ENCODE results near the gene ARID1B.

ARID1B gene

GRCh38 chr6:157224951-157225574, 447.9 kb downstream of the ARID1B start:
- DNase-seq = no peak
- in situ Hi-C loops (cut with MboI; ENCODE audit: low pct_unique_long_range_greater_than_20kb, low sequenced_read_pairs) = no loop called here

GRCh38 chr6:157225575-157225995, 448.4 kb downstream of the ARID1B start:
- no peak for DNase-seq
- in situ Hi-C loops (cut with MboI; ENCODE audit: low pct_unique_long_range_greater_than_20kb, low sequenced_read_pairs) = no loop called here

- in situ Hi-C loops (cut with MboI; ENCODE audit: low pct_unique_long_range_greater_than_20kb, low sequenced_read_pairs) = no loop called here
- DNase-seq = no peak
Measured at GRCh38 chr6:157226026-157226625, 448.9 kb downstream of the ARID1B start.

- DNase-seq = no peak
- in situ Hi-C loops (cut with MboI; ENCODE audit: low pct_unique_long_range_greater_than_20kb, low sequenced_read_pairs) = no loop called here
Measured at GRCh38 chr6:157226761-157227160, 449.6 kb downstream of the ARID1B start.

- in situ Hi-C loops (cut with MboI; ENCODE audit: low pct_unique_long_range_greater_than_20kb, low sequenced_read_pairs) = no loop called here
- peak; percentile 30 for DNase-seq
Measured at GRCh38 chr6:157227202-157228166, 450.3 kb downstream of the ARID1B start.

GRCh38 chr6:157228426-157229131, 451.4 kb downstream of the ARID1B start:
- DNase-seq = no peak

GRCh38 chr6:157229132-157229618, 452.0 kb downstream of the ARID1B start:
- no peak for DNase-seq
- in situ Hi-C loops (cut with MboI; ENCODE audit: low pct_unique_long_range_greater_than_20kb, low sequenced_read_pairs) = no loop called here

More at GRCh38 chr6:157228426-157229131, 451.4 kb downstream of the ARID1B start:
- in situ Hi-C loops (cut with MboI; ENCODE audit: low pct_unique_long_range_greater_than_20kb, low sequenced_read_pairs) = no loop called here

- in situ Hi-C loops (cut with MboI; ENCODE audit: low pct_unique_long_range_greater_than_20kb, low sequenced_read_pairs) = no loop called here
- no peak for DNase-seq
Measured at GRCh38 chr6:157229713-157230112, 452.5 kb downstream of the ARID1B start.

- in situ Hi-C loops (cut with MboI; ENCODE audit: low pct_unique_long_range_greater_than_20kb, low sequenced_read_pairs) = no loop called here
- DNase-seq = no peak
Measured at GRCh38 chr6:157230910-157231309, 453.7 kb downstream of the ARID1B start.

- in situ Hi-C loops (cut with MboI; ENCODE audit: low pct_unique_long_range_greater_than_20kb, low sequenced_read_pairs) = no loop called here
- no peak for DNase-seq
Measured at GRCh38 chr6:157232161-157232895, 455.1 kb downstream of the ARID1B start.

GRCh38 chr6:157233156-157233555, 456.0 kb downstream of the ARID1B start:
- no peak for DNase-seq
- in situ Hi-C loops (cut with MboI; ENCODE audit: low pct_unique_long_range_greater_than_20kb, low sequenced_read_pairs) = no loop called here

GRCh38 chr6:157233686-157234085, 456.5 kb downstream of the ARID1B start:
- in situ Hi-C loops (cut with MboI; ENCODE audit: low pct_unique_long_range_greater_than_20kb, low sequenced_read_pairs) = no loop called here
- no peak for DNase-seq

- in situ Hi-C loops (cut with MboI; ENCODE audit: low pct_unique_long_range_greater_than_20kb, low sequenced_read_pairs) = no loop called here
- no peak for DNase-seq
Measured at GRCh38 chr6:157235600-157236039, 458.4 kb downstream of the ARID1B start.

GRCh38 chr6:157236040-157236725, 459.0 kb downstream of the ARID1B start:
- in situ Hi-C loops (cut with MboI; ENCODE audit: low pct_unique_long_range_greater_than_20kb, low sequenced_read_pairs) = no loop called here
- no peak for DNase-seq

GRCh38 chr6:157238346-157238745, 461.2 kb downstream of the ARID1B start:
- no peak for DNase-seq
- in situ Hi-C loops (cut with MboI; ENCODE audit: low pct_unique_long_range_greater_than_20kb, low sequenced_read_pairs) = no loop called here

- in situ Hi-C loops (cut with MboI; ENCODE audit: low pct_unique_long_range_greater_than_20kb, low sequenced_read_pairs) = no loop called here
- no peak for DNase-seq
Measured at GRCh38 chr6:157239148-157239547, 462.0 kb downstream of the ARID1B start.

- in situ Hi-C loops (cut with MboI; ENCODE audit: low pct_unique_long_range_greater_than_20kb, low sequenced_read_pairs) = no loop called here
- no peak for DNase-seq
Measured at GRCh38 chr6:157239671-157240058, 462.5 kb downstream of the ARID1B start.
